OCI-LY1 (cell line): Measurements from ENCODE around the gene BICDL2.
A peak's percentile ranks its signal among the peaks of the same experiment; 100 is the strongest.

Experiments used
- H2AFZ ChIP-seq: fragments of 200-600 bp; sonication (generic), shearing (Covaris generic); 2 replicates; pipeline ENCODE4 v1.6.0; 2014; ENCODE audit warnings: antibody characterized with exemption, mild to moderate bottlenecking, low read length
- H3F3A ChIP-seq: fragments of 200-600 bp; sonication (generic), shearing (Covaris generic); 2 replicates; pipeline ENCODE4 v1.6.0; 2014; ENCODE audit warnings: mild to moderate bottlenecking, antibody characterized with exemption, low read length, moderate library complexity; ENCODE audit not compliant: insufficient read depth
- H3K27ac ChIP-seq: fragments of 200-600 bp; sonication (generic); 2 replicates; pipeline ENCODE4 v1.5.1; 2014; ENCODE audit warnings: low read length, mixed run types, mild to moderate bottlenecking, low read depth; ENCODE audit not compliant: poor library complexity, severe bottlenecking
- H3K27me3 ChIP-seq: fragments of 200-600 bp; sonication (generic); 2 replicates; pipeline ENCODE4 v1.6.0; 2014; ENCODE audit warnings: antibody characterized with exemption, mild to moderate bottlenecking, low read length, moderate library complexity; ENCODE audit not compliant: insufficient read depth
- H3K36me3 ChIP-seq: fragments of 200-600 bp; sonication (generic); 2 replicates; pipeline ENCODE4 v1.6.1; 2014; ENCODE audit warnings: mild to moderate bottlenecking, antibody characterized with exemption, low read length, moderate library complexity, mixed read lengths; ENCODE audit not compliant: insufficient read depth
- H3K4me1 ChIP-seq: fragments of 200-600 bp; sonication (generic); 2 replicates; pipeline ENCODE4 v1.5.1; 2014; ENCODE audit warnings: mild to moderate bottlenecking, low read length, moderate library complexity; ENCODE audit not compliant: insufficient read depth, severe bottlenecking
- H3K4me2 ChIP-seq: fragments of 200-600 bp; sonication (generic), shearing (Covaris generic); 2 replicates; pipeline ENCODE4 v1.6.1; 2014; ENCODE audit warnings: low read length
- H3K4me3 ChIP-seq: fragments of 200-600 bp; sonication (generic); 2 replicates; pipeline ENCODE4 v1.5.1; 2014; ENCODE audit warnings: low read length, low read depth, mild to moderate bottlenecking, mixed read lengths; ENCODE audit not compliant: poor library complexity, severe bottlenecking
- H3K79me2 ChIP-seq: fragments of 200-600 bp; shearing (Covaris generic); 2 replicates; pipeline ENCODE4 v1.6.1; 2016; ENCODE audit warnings: mixed run types, low read length, mixed read lengths; ENCODE audit not compliant: insufficient read depth
- H3K9ac ChIP-seq: fragments of 200-600 bp; sonication (generic), shearing (Covaris generic); 2 replicates; pipeline ENCODE4 v1.6.1; 2014; ENCODE audit warnings: mild to moderate bottlenecking, low read length, mixed read lengths
- H3K9me2 ChIP-seq: fragments of 200-600 bp; sonication (generic), shearing (Covaris generic); 2 replicates; pipeline ENCODE4 v1.6.1; 2014; ENCODE audit warnings: low read depth, mild to moderate bottlenecking, low read length, mixed read lengths
- H3K9me3 ChIP-seq: fragments of 200-600 bp; shearing (Covaris generic); 2 replicates; pipeline ENCODE4 v1.6.1; 2014; ENCODE audit warnings: low read length, mixed read lengths
- H4K20me1 ChIP-seq: fragments of 200-600 bp; sonication (generic), shearing (Covaris generic); 2 replicates; pipeline ENCODE4 v1.6.0; 2016; ENCODE audit warnings: mild to moderate bottlenecking, low read length; ENCODE audit not compliant: insufficient read depth
- EZH2 ChIP-seq: fragments of 200-600 bp; sonication (generic), shearing (Covaris generic); IDR thresholded peaks from 2 replicates; pipeline ENCODE4 v1.8.0; 2017; ENCODE audit warnings: borderline replicate concordance, mixed run types, mild to moderate bottlenecking, antibody characterized with exemption, low read length, moderate library complexity, mixed read lengths
- TF ChIP-seq, protein P1 (sequence below): fragments of 200-600 bp; sonication (generic), shearing (Covaris generic); IDR thresholded peaks from 2 replicates; pipeline ENCODE4 v1.5.1; 2017; ENCODE audit warnings: mild to moderate bottlenecking, antibody characterized with exemption, low read length, moderate library complexity, mixed read lengths

BICDL2 gene

DNA sequence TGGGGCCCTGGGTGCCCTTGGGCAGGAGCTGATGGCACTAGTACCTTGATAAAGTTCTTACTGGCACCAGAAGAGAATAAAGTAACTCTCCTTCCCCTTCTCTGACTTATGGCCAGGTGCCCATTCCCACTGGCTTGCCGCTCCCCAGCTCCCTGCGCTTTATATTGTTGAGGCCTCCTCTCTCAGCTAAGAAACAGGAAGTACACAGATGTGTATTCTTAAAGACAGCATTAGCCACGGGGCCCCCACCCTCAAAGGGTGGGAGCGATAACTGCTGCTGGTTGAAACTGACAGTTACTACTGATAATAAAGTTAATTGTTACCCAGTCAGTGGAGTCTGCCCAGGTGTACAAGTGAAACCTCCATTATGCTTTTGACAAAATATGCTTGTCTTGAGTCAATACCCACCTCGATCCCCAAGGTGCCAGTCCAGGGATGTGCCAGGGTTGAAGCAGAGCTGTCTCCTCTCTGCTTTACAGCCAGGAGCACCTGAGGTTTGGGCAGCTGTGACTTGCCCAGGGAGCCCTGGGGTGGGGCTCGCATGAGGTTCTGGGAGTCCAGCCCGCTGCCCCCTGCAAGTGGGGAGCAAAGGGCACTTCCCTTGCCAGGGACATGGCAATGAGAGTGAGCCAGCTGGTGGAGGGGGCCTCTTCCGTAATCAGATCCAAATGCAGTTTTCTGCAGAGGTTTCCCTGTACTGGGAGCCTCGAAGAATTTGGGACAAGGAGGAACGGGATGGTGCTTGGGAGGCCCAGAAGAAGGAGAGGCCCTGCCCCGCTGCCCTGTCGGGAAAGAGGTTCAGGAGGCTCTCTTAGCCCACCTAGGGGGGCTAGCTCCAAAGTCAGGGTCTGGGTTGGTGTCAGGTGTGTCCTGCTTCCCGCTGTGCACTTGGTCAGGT lies 29.4 kb downstream of the BICDL2 start:
- Histone ChIP-seq H3K36me3 (no peaks in the 10 kb centered on the region), H3K4me2 (no peak overlapping the region), H3K4me1 (peaks cover 4% of the 10 kb centered on the region), H3K27me3 (peaks cover 23% of the 10 kb centered on the region), H3K9me3 (no peaks in the 10 kb centered on the region), H4K20me1 (no peaks in the 10 kb centered on the region), H3K9ac (no peak overlapping the region), H3K79me2 (no peaks in the 10 kb centered on the region), H3F3A (no peaks in the 10 kb centered on the region), H2AFZ (no peak overlapping the region), H3K4me3 (no peak overlapping the region), H3K9me2 (no peaks in the 10 kb centered on the region), H3K27ac (no peak overlapping the region)
- TF ChIP-seq, protein P1, sequence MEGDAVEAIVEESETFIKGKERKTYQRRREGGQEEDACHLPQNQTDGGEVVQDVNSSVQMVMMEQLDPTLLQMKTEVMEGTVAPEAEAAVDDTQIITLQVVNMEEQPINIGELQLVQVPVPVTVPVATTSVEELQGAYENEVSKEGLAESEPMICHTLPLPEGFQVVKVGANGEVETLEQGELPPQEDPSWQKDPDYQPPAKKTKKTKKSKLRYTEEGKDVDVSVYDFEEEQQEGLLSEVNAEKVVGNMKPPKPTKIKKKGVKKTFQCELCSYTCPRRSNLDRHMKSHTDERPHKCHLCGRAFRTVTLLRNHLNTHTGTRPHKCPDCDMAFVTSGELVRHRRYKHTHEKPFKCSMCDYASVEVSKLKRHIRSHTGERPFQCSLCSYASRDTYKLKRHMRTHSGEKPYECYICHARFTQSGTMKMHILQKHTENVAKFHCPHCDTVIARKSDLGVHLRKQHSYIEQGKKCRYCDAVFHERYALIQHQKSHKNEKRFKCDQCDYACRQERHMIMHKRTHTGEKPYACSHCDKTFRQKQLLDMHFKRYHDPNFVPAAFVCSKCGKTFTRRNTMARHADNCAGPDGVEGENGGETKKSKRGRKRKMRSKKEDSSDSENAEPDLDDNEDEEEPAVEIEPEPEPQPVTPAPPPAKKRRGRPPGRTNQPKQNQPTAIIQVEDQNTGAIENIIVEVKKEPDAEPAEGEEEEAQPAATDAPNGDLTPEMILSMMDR, result no peak
- no peak for TF ChIP-seq EZH2

DNA sequence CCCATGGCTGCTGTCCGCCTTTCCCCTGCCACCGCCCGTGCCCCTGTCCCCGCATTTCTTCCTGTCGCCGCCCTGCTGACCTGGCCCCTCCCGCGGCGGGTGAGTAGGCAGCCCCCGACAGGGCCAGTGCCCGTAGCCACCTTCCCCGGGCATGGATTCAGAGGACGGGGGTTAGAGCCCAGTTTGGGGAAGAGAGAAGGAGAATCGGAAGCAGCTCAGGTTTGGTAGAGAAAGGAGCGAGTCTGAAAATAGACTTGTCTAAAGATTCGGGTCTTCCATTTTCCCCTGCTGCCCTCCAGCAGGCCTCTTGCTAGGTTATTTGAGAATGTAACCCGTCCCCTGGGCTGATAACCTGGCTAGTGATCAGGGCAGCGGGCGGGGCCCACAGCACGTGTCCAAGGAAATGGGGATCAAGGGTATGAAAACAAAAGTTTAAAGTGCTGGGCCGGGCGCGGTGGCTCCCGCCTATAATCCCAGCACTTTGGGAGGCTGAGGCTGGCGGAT lies 31.9 kb downstream of the BICDL2 start:
- H2AFZ ChIP-seq, result no peak overlapping the region
- H3K4me3 ChIP-seq, result peak overlapping the region; percentile 55
- no peaks in the 10 kb centered on the region for H3K79me2 ChIP-seq
- H3F3A ChIP-seq, result no peaks in the 10 kb centered on the region
- H3K9me2 ChIP-seq, result no peaks in the 10 kb centered on the region
- peak overlapping the region; percentile 37; the same call in 1 of the 2 replicates for H3K9ac ChIP-seq
- H3K9me3 ChIP-seq, result no peaks in the 10 kb centered on the region
- H3K27ac ChIP-seq, result no peak overlapping the region
- peaks cover 17% of the 10 kb centered on the region for H3K27me3 ChIP-seq
- no peaks in the 10 kb centered on the region for H3K36me3 ChIP-seq
- H3K4me2 ChIP-seq, result peak overlapping the region; percentile 65
- H4K20me1 ChIP-seq, result no peaks in the 10 kb centered on the region
- TF ChIP-seq, protein P1, result no peak
- TF ChIP-seq EZH2, result no peak
- peaks cover 4% of the 10 kb centered on the region for H3K4me1 ChIP-seq

DNA sequence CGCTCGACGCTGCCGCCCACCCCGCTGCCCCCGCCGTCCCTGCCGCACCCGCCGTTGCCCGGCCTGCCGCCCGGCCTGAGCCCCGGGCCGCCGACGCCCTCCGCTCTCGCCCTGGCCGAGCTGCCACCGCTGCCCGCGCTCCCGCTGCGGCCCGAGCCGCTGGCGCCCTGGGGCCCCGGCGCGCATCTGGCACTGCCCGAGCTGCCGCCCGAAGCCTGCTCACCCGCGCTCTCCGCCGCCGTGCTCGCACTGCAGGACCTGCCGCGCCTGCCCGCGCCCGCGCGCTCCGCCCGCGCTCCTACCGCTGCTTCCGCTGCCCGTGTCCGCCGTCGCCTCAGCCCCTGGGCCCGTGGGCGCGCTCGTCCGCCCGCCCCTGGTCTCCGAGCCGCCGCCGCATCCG lies 32.4 kb downstream of the BICDL2 start:
- no peaks in the 10 kb centered on the region for H3F3A ChIP-seq
- peaks cover 22% of the 10 kb centered on the region for H3K27me3 ChIP-seq
- H3K36me3 ChIP-seq, result no peaks in the 10 kb centered on the region
- H3K9me2 ChIP-seq, result no peaks in the 10 kb centered on the region
- peaks cover 4% of the 10 kb centered on the region for H3K4me1 ChIP-seq
- H4K20me1 ChIP-seq, result no peaks in the 10 kb centered on the region
- no peak overlapping the region for H3K4me3 ChIP-seq
- no peaks in the 10 kb centered on the region for H3K9me3 ChIP-seq
- H3K27ac ChIP-seq, result no peak overlapping the region
- H2AFZ ChIP-seq, result no peak overlapping the region
- H3K4me2 ChIP-seq, result no peak overlapping the region
- TF ChIP-seq, protein P1, result no peak
- no peak for TF ChIP-seq EZH2
- no peaks in the 10 kb centered on the region for H3K79me2 ChIP-seq
- no peak overlapping the region for H3K9ac ChIP-seq
